HepG2 (cell line): ENCODE measurements around the gene COQ7. TPM values are rescaled to one million over a fixed set of nuclear protein-coding genes. Genes with fewer than 3 reads are reported as not detected.

Source experiments
- CAMTA2 ChIP-seq: sonication (generic); formaldehyde crosslinking; IDR thresholded peaks from 2 replicates; pipeline ENCODE4 v1.4.0; 2020; ENCODE audit warnings: mild to moderate bottlenecking, missing genetic modification reagents, borderline replicate concordance
- FOXP1 ChIP-seq, 2 experiments: fragments of 450-650 bp in 1 of 2; IDR thresholded peaks; 2 replicates each; pipeline ENCODE4 v1.6.1; 2017 to 2018; ENCODE audit warnings: antibody characterized with exemption in 1 of 2
- HMGA1 ChIP-seq: sonication (generic); formaldehyde crosslinking; conservative IDR thresholded peaks from 2 replicates; pipeline ENCODE4 v1.4.0; 2020; ENCODE audit warnings: missing genetic modification reagents
- IKZF1 ChIP-seq: fragments of 450-650 bp; IDR thresholded peaks from 2 replicates; pipeline ENCODE4 v1.7.1; 2016
- ISX ChIP-seq: sonication (generic); formaldehyde crosslinking; conservative IDR thresholded peaks from 2 replicates; pipeline ENCODE4 v1.5.0; 2020; ENCODE audit warnings: missing genetic modification reagents
- JUNB ChIP-seq: sonication (generic); formaldehyde crosslinking; IDR thresholded peaks from 2 replicates; pipeline ENCODE4 v1.8.0; 2022; ENCODE audit warnings: missing genetic modification reagents, mild to moderate bottlenecking, borderline replicate concordance
- KDM5B ChIP-seq: sonication (generic); formaldehyde crosslinking; IDR thresholded peaks from 2 replicates; pipeline ENCODE4 v1.4.0; 2020; ENCODE audit warnings: missing genetic modification reagents, mild to moderate bottlenecking, borderline replicate concordance
- KLF9 ChIP-seq: IDR thresholded peaks from 2 replicates; pipeline ENCODE4 v1.6.1; 2016; ENCODE audit warnings: low read depth
- NCOA1 ChIP-seq: sonication (generic); formaldehyde crosslinking; IDR thresholded peaks from 2 replicates; pipeline ENCODE4 v1.9.0; 2021; ENCODE audit warnings: missing genetic modification reagents
- NONO ChIP-seq, 2 experiments: fragments of 450-650 bp in 1 of 2; sonication (generic) in 1 of 2; formaldehyde crosslinking in 1 of 2; IDR thresholded peaks in 1 of 2; conservative IDR thresholded peaks in 1 of 2; 2 replicates each; pipeline versions ENCODE4 v1.6.1 to v1.8.0; 2017 to 2022; ENCODE audit warnings: mild to moderate bottlenecking in 1 of 2, missing genetic modification reagents in 1 of 2, moderate library complexity in 1 of 2
- SMYD3 ChIP-seq: sonication (generic); formaldehyde crosslinking; IDR thresholded peaks from 2 replicates; pipeline ENCODE4 v1.8.1; 2023; ENCODE audit warnings: mild to moderate bottlenecking, missing genetic modification reagents
- SNAPC2 ChIP-seq: sonication (generic); formaldehyde crosslinking; IDR thresholded peaks from 2 replicates; pipeline ENCODE4 v1.8.1; 2022; ENCODE audit warnings: mild to moderate bottlenecking, missing genetic modification reagents
- SSRP1 ChIP-seq: IDR thresholded peaks from 2 replicates; pipeline ENCODE4 v1.6.1; 2016; ENCODE audit warnings: control low read depth
- ZFP36L2 ChIP-seq: sonication (generic); formaldehyde crosslinking; IDR thresholded peaks from 2 replicates; pipeline ENCODE4 v1.4.0; 2020; ENCODE audit warnings: missing genetic modification reagents
- ZNF260 ChIP-seq: sonication (generic); formaldehyde crosslinking; IDR thresholded peaks from 2 replicates; pipeline ENCODE4 v1.4.0; 2020; ENCODE audit warnings: missing genetic modification reagents, low read depth, mild to moderate bottlenecking, borderline replicate concordance
- ZNF616 ChIP-seq: sonication (generic); formaldehyde crosslinking; IDR thresholded peaks from 2 replicates; pipeline ENCODE4 v1.5.0; 2020; ENCODE audit warnings: low read depth, mild to moderate bottlenecking, missing genetic modification reagents
- ZNF660 ChIP-seq: sonication (generic); formaldehyde crosslinking; IDR thresholded peaks from 2 replicates; pipeline ENCODE4 v1.5.1; 2020; ENCODE audit warnings: mild to moderate bottlenecking, low read depth, missing genetic modification reagents, borderline replicate concordance
- ZNF709 ChIP-seq: sonication (generic); formaldehyde crosslinking; IDR thresholded peaks from 2 replicates; pipeline ENCODE4 v1.5.0; 2020; ENCODE audit warnings: mild to moderate bottlenecking, missing genetic modification reagents
- ZSCAN29 ChIP-seq: sonication (generic); formaldehyde crosslinking; conservative IDR thresholded peaks from 2 replicates; pipeline ENCODE4 v1.4.0; 2020; ENCODE audit warnings: mild to moderate bottlenecking, missing genetic modification reagents
- polyA plus RNA-seq, 8 experiments: library from polyadenylated mRNA; depleted of rRNA in 3 of 8; stranded (reverse) in 7 of 8; unstranded in 1 of 8; fragments of >200 nt; fragmentation: Illumina TruSeq in 4 of 8; extraction: Trizol in 4 of 8; gene quantifications; 2 replicates each; pipeline versions ENCODE4 v1.2.1 to v1.2.3, GENCODE V29; 2011 to 2016; ENCODE audit warnings: low read depth in 4 of 8, missing spikeins in 1 of 8, mixed read lengths in 1 of 8; ENCODE audit not compliant: insufficient read depth in 1 of 8
- total RNA-seq, 5 experiments: library from RNA; depleted of rRNA; stranded (reverse); fragments of >200 nt; fragmentation: Illumina TruSeq; extraction: Trizol; gene quantifications; 2 replicates each; pipeline ENCODE4 v1.2.3, GENCODE V29; 2016; ENCODE audit warnings: low read depth in 1 of 5
- TF ChIP-seq, protein P1 (sequence below): sonication (generic); formaldehyde crosslinking; IDR thresholded peaks from 2 replicates; pipeline ENCODE4 v1.5.1; 2020; ENCODE audit warnings: mild to moderate bottlenecking, missing genetic modification reagents, moderate library complexity
- TF ChIP-seq, protein P2 (sequence below): IDR thresholded peaks from 2 replicates; pipeline ENCODE4 v1.6.1; 2016; ENCODE audit warnings: mild to moderate bottlenecking
- TF ChIP-seq, protein P3 (sequence below): conservative IDR thresholded peaks from 2 replicates; pipeline ENCODE4 v1.6.1; 2018; ENCODE audit warnings: missing genetic modification reagents
- TF ChIP-seq, protein P4 (sequence below): sonication (generic); formaldehyde crosslinking; IDR thresholded peaks from 2 replicates; pipeline ENCODE4 v1.4.0; 2020; ENCODE audit warnings: missing genetic modification reagents
- TF ChIP-seq, protein P5 (sequence below): IDR thresholded peaks from 2 replicates; pipeline ENCODE4 v1.6.1; 2016; ENCODE audit warnings: missing compliant biosample characterization, missing genetic modification reagents, borderline replicate concordance

The COQ7 gene
- total and polyA plus RNA-seq, 2 of the 13 experiments (the other 11 are each of a cell fraction or from before 2014, with no cell fraction given), result 20.1 to 45.7 TPM

DNA sequence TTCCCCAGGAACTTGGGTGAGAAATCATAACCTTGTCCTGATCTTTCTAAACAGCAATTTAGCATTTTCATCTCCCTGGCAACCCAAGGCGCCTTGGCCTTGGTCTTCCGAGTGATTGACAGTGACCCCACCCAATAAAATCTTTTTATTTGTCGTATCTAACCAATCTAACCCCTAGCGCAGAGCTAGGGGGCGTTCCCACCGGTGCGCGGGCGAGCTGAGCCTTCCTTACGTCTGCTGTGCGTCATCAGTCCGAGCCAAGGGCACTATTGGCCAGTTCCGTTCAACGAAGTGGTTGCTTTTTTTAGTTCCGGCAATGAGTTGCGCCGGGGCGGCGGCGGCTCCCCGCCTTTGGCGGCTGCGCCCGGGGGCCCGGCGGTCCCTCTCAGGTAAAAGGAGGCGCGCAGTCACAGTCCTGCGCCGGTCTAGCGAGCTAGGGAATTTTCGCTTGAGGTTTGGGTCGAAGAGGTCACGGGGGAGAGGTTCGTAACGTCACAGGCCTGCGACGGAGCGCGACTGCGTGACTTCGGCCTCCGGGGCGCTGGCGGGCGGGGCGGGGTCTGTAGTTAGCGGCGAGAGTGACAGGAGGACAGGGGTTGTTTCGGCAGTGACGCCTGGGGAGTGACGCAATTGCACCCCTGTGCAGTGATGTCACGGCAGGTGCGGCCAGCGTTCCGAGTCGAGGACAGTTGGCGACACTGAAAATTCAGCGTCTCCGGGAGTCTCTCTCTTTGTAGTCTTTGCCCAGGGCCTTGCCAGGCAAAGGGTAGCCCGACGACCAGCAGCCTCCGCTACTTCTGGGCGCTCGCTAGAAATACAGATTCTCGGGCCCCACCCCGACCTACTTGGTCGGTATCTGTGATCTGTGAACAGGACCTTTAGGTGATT, at the start of gene COQ7 (continued):
- TF ChIP-seq SSRP1 (no peak), NONO (IDR thresholded peaks at IDR 0.05) (no peak), NONO (CRISPR knock-in tag; conservative IDR thresholded peaks at IDR 0.05) (peak; percentile 97), ISX (CRISPR knock-in tag) (peak; percentile 83; the same call in 1 of the 2 replicates), ZNF616 (CRISPR knock-in tag) (no peak), SMYD3 (CRISPR knock-in tag) (peak; percentile 87; the same call in 1 of the 2 replicates), KDM5B (CRISPR knock-in tag) (peak; percentile 93), ZSCAN29 (0 out of 2 replicates have a peak, but pooled peaks have one; percentile 22), ZNF260 (CRISPR knock-in tag) (no peak), IKZF1 (no peak), SNAPC2 (CRISPR knock-in tag) (peak; percentile 95; the same call in 1 of the 2 replicates), CAMTA2 (CRISPR knock-in tag) (peak; percentile 38; the same call in 1 of the 2 replicates), ZNF709 (CRISPR knock-in tag) (no peak; the same call in 1 of the 2 replicates), FOXP1 (IDR thresholded peaks at IDR 0.05) (no peak), FOXP1 (CRISPR knock-in tag; IDR thresholded peaks at IDR 0.05) (no peak), JUNB (no peak), KLF9 (no peak; the same call in 1 of the 2 replicates), ZNF660 (CRISPR knock-in tag) (no peak), ZFP36L2 (no peak; the same call in 1 of the 2 replicates), NCOA1 (peak; percentile 84), HMGA1 (CRISPR knock-in tag) (no peak)
- TF ChIP-seq, protein P1, sequence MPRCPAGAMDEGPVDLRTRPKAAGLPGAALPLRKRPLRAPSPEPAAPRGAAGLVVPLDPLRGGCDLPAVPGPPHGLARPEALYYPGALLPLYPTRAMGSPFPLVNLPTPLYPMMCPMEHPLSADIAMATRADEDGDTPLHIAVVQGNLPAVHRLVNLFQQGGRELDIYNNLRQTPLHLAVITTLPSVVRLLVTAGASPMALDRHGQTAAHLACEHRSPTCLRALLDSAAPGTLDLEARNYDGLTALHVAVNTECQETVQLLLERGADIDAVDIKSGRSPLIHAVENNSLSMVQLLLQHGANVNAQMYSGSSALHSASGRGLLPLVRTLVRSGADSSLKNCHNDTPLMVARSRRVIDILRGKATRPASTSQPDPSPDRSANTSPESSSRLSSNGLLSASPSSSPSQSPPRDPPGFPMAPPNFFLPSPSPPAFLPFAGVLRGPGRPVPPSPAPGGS (CRISPR knock-in tag), result peak; percentile 88; the same call in 1 of the 2 replicates
- TF ChIP-seq, protein P2, sequence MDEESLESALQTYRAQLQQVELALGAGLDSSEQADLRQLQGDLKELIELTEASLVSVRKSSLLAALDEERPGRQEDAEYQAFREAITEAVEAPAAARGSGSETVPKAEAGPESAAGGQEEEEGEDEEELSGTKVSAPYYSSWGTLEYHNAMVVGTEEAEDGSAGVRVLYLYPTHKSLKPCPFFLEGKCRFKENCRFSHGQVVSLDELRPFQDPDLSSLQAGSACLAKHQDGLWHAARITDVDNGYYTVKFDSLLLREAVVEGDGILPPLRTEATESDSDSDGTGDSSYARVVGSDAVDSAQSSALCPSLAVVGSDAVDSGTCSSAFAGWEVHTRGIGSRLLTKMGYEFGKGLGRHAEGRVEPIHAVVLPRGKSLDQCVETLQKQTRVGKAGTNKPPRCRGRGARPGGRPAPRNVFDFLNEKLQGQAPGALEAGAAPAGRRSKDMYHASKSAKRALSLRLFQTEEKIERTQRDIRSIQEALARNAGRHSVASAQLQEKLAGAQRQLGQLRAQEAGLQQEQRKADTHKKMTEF, result peak; percentile 93
- TF ChIP-seq, protein P3, sequence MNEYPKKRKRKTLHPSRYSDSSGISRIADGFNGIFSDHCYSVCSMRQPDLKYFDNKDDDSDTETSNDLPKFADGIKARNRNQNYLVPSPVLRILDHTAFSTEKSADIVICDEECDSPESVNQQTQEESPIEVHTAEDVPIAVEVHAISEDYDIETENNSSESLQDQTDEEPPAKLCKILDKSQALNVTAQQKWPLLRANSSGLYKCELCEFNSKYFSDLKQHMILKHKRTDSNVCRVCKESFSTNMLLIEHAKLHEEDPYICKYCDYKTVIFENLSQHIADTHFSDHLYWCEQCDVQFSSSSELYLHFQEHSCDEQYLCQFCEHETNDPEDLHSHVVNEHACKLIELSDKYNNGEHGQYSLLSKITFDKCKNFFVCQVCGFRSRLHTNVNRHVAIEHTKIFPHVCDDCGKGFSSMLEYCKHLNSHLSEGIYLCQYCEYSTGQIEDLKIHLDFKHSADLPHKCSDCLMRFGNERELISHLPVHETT (CRISPR knock-in tag), result no peak; the same call in 1 of the 2 replicates
- TF ChIP-seq, protein P4, sequence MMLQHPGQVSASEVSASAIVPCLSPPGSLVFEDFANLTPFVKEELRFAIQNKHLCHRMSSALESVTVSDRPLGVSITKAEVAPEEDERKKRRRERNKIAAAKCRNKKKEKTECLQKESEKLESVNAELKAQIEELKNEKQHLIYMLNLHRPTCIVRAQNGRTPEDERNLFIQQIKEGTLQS, result peak; percentile 93
- TF ChIP-seq, protein P5, sequence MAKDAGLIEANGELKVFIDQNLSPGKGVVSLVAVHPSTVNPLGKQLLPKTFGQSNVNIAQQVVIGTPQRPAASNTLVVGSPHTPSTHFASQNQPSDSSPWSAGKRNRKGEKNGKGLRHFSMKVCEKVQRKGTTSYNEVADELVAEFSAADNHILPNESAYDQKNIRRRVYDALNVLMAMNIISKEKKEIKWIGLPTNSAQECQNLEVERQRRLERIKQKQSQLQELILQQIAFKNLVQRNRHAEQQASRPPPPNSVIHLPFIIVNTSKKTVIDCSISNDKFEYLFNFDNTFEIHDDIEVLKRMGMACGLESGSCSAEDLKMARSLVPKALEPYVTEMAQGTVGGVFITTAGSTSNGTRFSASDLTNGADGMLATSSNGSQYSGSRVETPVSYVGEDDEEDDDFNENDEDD (CRISPR knock-in tag), result peak; percentile 89; the same call in 1 of the 2 replicates
